Neural cell (in vitro differentiated cells): Measurements from ENCODE around the gene SLC4A5. TPM values are rescaled to one million over a fixed set of nuclear protein-coding genes. Genes with fewer than 3 reads are reported as not detected.

Experiments used
- H2AFZ ChIP-seq: fragments of 200-600, 300-800 bp; sonication (generic), shearing (Covaris generic); 2 replicates; pipeline ENCODE4 v1.6.0; 2014; ENCODE audit warnings: low read depth, mild to moderate bottlenecking, antibody characterized with exemption, low read length, moderate library complexity
- H3F3A ChIP-seq: fragments of 200-600 bp; shearing (Covaris generic); 2 replicates; pipeline ENCODE4 v1.6.1; 2016; ENCODE audit warnings: mild to moderate bottlenecking, moderate library complexity, mixed read lengths, antibody characterized with exemption, low read length; ENCODE audit not compliant: insufficient read depth, poor library complexity, severe bottlenecking
- H3K27ac ChIP-seq: fragments of 200-600, 300-800 bp; sonication (generic), shearing (Covaris generic); 2 replicates; pipeline ENCODE4 v1.5.1; 2014; ENCODE audit warnings: mild to moderate bottlenecking, low read length, moderate library complexity
- H3K27me3 ChIP-seq: fragments of 300-800, 200-600 bp; sonication (generic), shearing (Covaris generic); 2 replicates; pipeline ENCODE4 v1.6.0; 2014; ENCODE audit warnings: mild to moderate bottlenecking, low read depth, low read length, moderate library complexity; ENCODE audit not compliant: insufficient read depth
- H3K36me3 ChIP-seq: fragments of 300-800, 200-600 bp; sonication (generic), shearing (Covaris generic); 2 replicates; pipeline ENCODE4 v1.5.1; 2014; ENCODE audit warnings: mild to moderate bottlenecking, antibody characterized with exemption, low read length, moderate library complexity; ENCODE audit not compliant: insufficient read depth
- H3K4me2 ChIP-seq: fragments of 300-800, 200-600 bp; sonication (generic), shearing (Covaris generic); 2 replicates; pipeline ENCODE4 v1.6.0; 2014; ENCODE audit warnings: mild to moderate bottlenecking, low read length
- H3K4me3 ChIP-seq: fragments of 300-800, 200-600 bp; sonication (generic), shearing (Covaris generic); 2 replicates; pipeline ENCODE4 v1.5.1; 2014; ENCODE audit warnings: mild to moderate bottlenecking, low read length, moderate library complexity
- H3K79me2 ChIP-seq: fragments of 200-600 bp; shearing (Covaris generic); replicated peaks from 2 replicates; pipeline ENCODE4 v1.6.0; 2014; ENCODE audit warnings: mild to moderate bottlenecking, low read length, moderate library complexity; ENCODE audit not compliant: insufficient read depth
- H3K9ac ChIP-seq: fragments of 300-800, 200-600 bp; sonication (generic), shearing (Covaris generic); 2 replicates; pipeline ENCODE4 v1.6.1; 2016; ENCODE audit warnings: mild to moderate bottlenecking, low read length, mixed read lengths
- H3K9me2 ChIP-seq: fragments of 200-600 bp; shearing (Covaris generic); 2 replicates; pipeline ENCODE4 v1.6.1; 2016; ENCODE audit warnings: mild to moderate bottlenecking, low read length, mixed read lengths; ENCODE audit not compliant: insufficient read depth
- H3K9me3 ChIP-seq: fragments of 200-600, 300-800 bp; sonication (generic), shearing (Covaris generic); 2 replicates; pipeline ENCODE4 v1.6.1; 2016; ENCODE audit warnings: mild to moderate bottlenecking, mixed run types, low read length, moderate library complexity, mixed read lengths
- H4K20me1 ChIP-seq: fragments of 200-600 bp; shearing (Covaris generic); 2 replicates; pipeline ENCODE4 v1.6.1; 2016; ENCODE audit warnings: mild to moderate bottlenecking, mixed run types; ENCODE audit not compliant: insufficient read depth
- EP300 ChIP-seq: fragments of 450-650 bp; conservative IDR thresholded peaks from 2 replicates; pipeline ENCODE4 v1.6.1; 2014; ENCODE audit warnings: antibody characterized with exemption, mild to moderate bottlenecking, moderate library complexity; ENCODE audit not compliant: poor library complexity, severe bottlenecking
- EZH2 ChIP-seq: fragments of 200-600, 300-800 bp; shearing (Covaris generic), sonication (generic); IDR thresholded peaks from 2 replicates; pipeline ENCODE4 v1.6.1; 2014; ENCODE audit warnings: antibody characterized with exemption, low read length, borderline replicate concordance, mild to moderate bottlenecking; ENCODE audit not compliant: insufficient read depth, poor library complexity, severe bottlenecking
- MXI1 ChIP-seq: fragments of 450-650 bp; conservative IDR thresholded peaks from 2 replicates; pipeline ENCODE4 v1.6.1; 2014; ENCODE audit warnings: antibody characterized with exemption, mild to moderate bottlenecking; ENCODE audit not compliant: poor library complexity, severe bottlenecking
- POLR2AphosphoS5 ChIP-seq: IDR thresholded peaks from 2 replicates; pipeline ENCODE4 v1.6.1; 2012
- RAD21 ChIP-seq: fragments of 450-650 bp; conservative IDR thresholded peaks from 2 replicates; pipeline ENCODE4 v1.6.1; 2014; ENCODE audit warnings: antibody characterized with exemption, mild to moderate bottlenecking, moderate library complexity
- SMC3 ChIP-seq: fragments of 450-650 bp; conservative IDR thresholded peaks from 2 replicates; pipeline ENCODE4 v1.6.1; 2014; ENCODE audit warnings: antibody characterized with exemption, mild to moderate bottlenecking, moderate library complexity; ENCODE audit not compliant: poor library complexity
- TAF1 ChIP-seq: IDR thresholded peaks from 2 replicates; pipeline ENCODE4 v1.6.1; 2012; ENCODE audit warnings: low read depth
- polyA plus RNA-seq: library from polyadenylated mRNA; depleted of rRNA; stranded (reverse); fragments of >200 nt; gene quantifications from 2 replicates; pipeline ENCODE4 v1.2.3, GENCODE V29; 2014
- TF ChIP-seq, protein P1 (sequence below): fragments of 450-650 bp; IDR thresholded peaks from 2 replicates; pipeline ENCODE4 v1.5.1; 2014; ENCODE audit warnings: antibody characterized with exemption, mild to moderate bottlenecking, moderate library complexity; ENCODE audit not compliant: poor library complexity, severe bottlenecking
- TF ChIP-seq, protein P2 (sequence below): IDR thresholded peaks from 2 replicates; pipeline ENCODE4 v1.6.1; 2012; ENCODE audit warnings: borderline replicate concordance

The SLC4A5 gene
- polyA plus RNA-seq, 1 donor from 2014 or later, result 3.9 TPM

DNA sequence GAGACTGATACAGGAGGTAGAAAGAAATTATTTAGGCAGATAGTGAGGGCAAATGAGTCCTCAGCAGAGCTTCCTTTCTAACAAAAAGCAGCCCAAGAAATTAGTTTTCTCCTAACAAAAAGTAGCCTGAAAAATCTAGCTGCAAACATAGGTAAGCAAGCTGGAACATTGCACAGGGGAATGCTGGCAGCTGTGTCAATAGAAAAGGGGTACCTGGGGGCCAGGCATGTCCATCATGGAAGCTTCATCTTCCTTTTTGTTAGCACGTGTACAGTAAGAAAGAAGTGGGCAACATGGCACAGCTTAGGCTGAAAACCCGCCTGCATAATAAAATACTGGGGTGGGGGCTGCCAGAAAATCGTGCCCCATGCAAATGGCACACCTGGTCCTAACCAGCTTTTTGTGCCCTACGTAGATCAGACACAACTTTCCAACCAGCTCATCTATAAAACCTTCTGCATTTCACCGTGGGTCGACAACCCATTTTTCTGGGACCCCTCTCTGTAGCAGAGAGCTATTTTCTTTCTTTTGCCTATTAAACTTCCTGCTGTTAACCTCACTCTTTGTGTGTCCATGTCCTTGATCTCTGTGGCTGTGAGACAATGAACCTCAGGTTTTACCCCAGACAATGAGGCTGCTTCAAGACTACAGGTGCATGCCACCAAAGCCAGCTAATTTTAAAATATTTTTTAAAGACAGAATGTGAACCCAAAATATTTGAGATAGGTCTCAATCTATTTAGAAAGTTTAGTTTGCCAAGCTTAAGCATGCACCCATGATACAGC lies 151.4 kb downstream of the SLC4A5 start:
- TF ChIP-seq EP300 (no peak), MXI1 (no peak), SMC3 (no peak), POLR2AphosphoS5 (no peak), TAF1 (no peak), EZH2 (no peak), RAD21 (no peak)
- TF ChIP-seq, protein P1, sequence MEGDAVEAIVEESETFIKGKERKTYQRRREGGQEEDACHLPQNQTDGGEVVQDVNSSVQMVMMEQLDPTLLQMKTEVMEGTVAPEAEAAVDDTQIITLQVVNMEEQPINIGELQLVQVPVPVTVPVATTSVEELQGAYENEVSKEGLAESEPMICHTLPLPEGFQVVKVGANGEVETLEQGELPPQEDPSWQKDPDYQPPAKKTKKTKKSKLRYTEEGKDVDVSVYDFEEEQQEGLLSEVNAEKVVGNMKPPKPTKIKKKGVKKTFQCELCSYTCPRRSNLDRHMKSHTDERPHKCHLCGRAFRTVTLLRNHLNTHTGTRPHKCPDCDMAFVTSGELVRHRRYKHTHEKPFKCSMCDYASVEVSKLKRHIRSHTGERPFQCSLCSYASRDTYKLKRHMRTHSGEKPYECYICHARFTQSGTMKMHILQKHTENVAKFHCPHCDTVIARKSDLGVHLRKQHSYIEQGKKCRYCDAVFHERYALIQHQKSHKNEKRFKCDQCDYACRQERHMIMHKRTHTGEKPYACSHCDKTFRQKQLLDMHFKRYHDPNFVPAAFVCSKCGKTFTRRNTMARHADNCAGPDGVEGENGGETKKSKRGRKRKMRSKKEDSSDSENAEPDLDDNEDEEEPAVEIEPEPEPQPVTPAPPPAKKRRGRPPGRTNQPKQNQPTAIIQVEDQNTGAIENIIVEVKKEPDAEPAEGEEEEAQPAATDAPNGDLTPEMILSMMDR, result no peak
- TF ChIP-seq, protein P2, sequence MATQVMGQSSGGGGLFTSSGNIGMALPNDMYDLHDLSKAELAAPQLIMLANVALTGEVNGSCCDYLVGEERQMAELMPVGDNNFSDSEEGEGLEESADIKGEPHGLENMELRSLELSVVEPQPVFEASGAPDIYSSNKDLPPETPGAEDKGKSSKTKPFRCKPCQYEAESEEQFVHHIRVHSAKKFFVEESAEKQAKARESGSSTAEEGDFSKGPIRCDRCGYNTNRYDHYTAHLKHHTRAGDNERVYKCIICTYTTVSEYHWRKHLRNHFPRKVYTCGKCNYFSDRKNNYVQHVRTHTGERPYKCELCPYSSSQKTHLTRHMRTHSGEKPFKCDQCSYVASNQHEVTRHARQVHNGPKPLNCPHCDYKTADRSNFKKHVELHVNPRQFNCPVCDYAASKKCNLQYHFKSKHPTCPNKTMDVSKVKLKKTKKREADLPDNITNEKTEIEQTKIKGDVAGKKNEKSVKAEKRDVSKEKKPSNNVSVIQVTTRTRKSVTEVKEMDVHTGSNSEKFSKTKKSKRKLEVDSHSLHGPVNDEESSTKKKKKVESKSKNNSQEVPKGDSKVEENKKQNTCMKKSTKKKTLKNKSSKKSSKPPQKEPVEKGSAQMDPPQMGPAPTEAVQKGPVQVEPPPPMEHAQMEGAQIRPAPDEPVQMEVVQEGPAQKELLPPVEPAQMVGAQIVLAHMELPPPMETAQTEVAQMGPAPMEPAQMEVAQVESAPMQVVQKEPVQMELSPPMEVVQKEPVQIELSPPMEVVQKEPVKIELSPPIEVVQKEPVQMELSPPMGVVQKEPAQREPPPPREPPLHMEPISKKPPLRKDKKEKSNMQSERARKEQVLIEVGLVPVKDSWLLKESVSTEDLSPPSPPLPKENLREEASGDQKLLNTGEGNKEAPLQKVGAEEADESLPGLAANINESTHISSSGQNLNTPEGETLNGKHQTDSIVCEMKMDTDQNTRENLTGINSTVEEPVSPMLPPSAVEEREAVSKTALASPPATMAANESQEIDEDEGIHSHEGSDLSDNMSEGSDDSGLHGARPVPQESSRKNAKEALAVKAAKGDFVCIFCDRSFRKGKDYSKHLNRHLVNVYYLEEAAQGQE, result no peak
- Histone ChIP-seq H3K9me2 (no peaks in the 10 kb centered on the region), H3K9ac (no peak overlapping the region), H3F3A (no peaks in the 10 kb centered on the region), H3K4me2 (no peak overlapping the region), H3K9me3 (no peaks in the 10 kb centered on the region), H3K36me3 (no peaks in the 10 kb centered on the region), H4K20me1 (no peaks in the 10 kb centered on the region), H3K27me3 (no peaks in the 10 kb centered on the region), H2AFZ (no peak overlapping the region), H3K79me2 (no peaks in the 10 kb centered on the region), H3K27ac (no peak overlapping the region), H3K4me3 (no peak overlapping the region)

DNA sequence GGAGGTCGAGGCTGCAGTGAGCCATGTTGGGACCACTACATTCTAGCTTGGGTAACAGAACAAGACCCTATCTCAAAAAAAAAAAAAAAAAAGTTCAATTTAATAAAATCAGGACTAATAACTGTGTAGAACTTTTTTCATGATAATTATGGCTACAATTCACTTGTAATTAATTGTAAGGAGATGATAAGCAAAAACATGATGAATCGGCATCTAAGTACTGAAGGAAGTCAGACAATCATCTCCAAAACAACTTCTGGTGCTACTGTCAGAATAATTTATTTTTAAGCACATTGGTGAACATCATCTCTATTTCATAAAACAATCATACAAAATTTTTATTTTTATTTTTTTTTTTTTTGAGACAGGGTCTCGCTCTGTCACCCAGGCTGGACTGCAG lies 154.5 kb downstream of the SLC4A5 start:
- Histone ChIP-seq H2AFZ (no peak overlapping the region), H3K4me2 (no peak overlapping the region)

More for the DNA sequence above, 154.5 kb downstream of the SLC4A5 start:
- no peaks in the 10 kb centered on the region for H3K9me2 ChIP-seq
- H3K79me2 ChIP-seq, result no peaks in the 10 kb centered on the region
- no peak overlapping the region for H3K4me3 ChIP-seq
- no peaks in the 10 kb centered on the region for H3K36me3 ChIP-seq
- TF ChIP-seq, protein P1, result no peak
- TF ChIP-seq MXI1, result no peak
- no peak for TF ChIP-seq RAD21
- TF ChIP-seq POLR2AphosphoS5, result no peak
- TF ChIP-seq, protein P2, result no peak
- TF ChIP-seq EP300, result no peak
- no peak for TF ChIP-seq TAF1
- no peak for TF ChIP-seq EZH2
- TF ChIP-seq SMC3, result no peak
- H3K27me3 ChIP-seq, result no peaks in the 10 kb centered on the region
- H3F3A ChIP-seq, result no peaks in the 10 kb centered on the region
- H3K9ac ChIP-seq, result no peak overlapping the region
- no peak overlapping the region for H3K27ac ChIP-seq
- no peaks in the 10 kb centered on the region for H3K9me3 ChIP-seq
- H4K20me1 ChIP-seq, result no peaks in the 10 kb centered on the region
